Neural cell (in vitro differentiated cells): Measurements from ENCODE around the gene HSPB7. TPM values are rescaled to one million over a fixed set of nuclear protein-coding genes. Genes with fewer than 3 reads are reported as not detected.
A peak's percentile ranks its signal among the peaks of the same experiment; 100 is the strongest.

Source experiments
- H2AFZ ChIP-seq: fragments of 200-600, 300-800 bp; sonication (generic), shearing (Covaris generic); 2 replicates; pipeline ENCODE4 v1.6.0; 2014; ENCODE audit warnings: low read depth, mild to moderate bottlenecking, antibody characterized with exemption, low read length, moderate library complexity
- H3F3A ChIP-seq: fragments of 200-600 bp; shearing (Covaris generic); 2 replicates; pipeline ENCODE4 v1.6.1; 2016; ENCODE audit warnings: mild to moderate bottlenecking, moderate library complexity, mixed read lengths, antibody characterized with exemption, low read length; ENCODE audit not compliant: insufficient read depth, poor library complexity, severe bottlenecking
- H3K27ac ChIP-seq: fragments of 200-600, 300-800 bp; sonication (generic), shearing (Covaris generic); 2 replicates; pipeline ENCODE4 v1.5.1; 2014; ENCODE audit warnings: mild to moderate bottlenecking, low read length, moderate library complexity
- H3K27me3 ChIP-seq: fragments of 300-800, 200-600 bp; sonication (generic), shearing (Covaris generic); 2 replicates; pipeline ENCODE4 v1.6.0; 2014; ENCODE audit warnings: mild to moderate bottlenecking, low read depth, low read length, moderate library complexity; ENCODE audit not compliant: insufficient read depth
- H3K36me3 ChIP-seq: fragments of 300-800, 200-600 bp; sonication (generic), shearing (Covaris generic); 2 replicates; pipeline ENCODE4 v1.5.1; 2014; ENCODE audit warnings: mild to moderate bottlenecking, antibody characterized with exemption, low read length, moderate library complexity; ENCODE audit not compliant: insufficient read depth
- H3K4me2 ChIP-seq: fragments of 300-800, 200-600 bp; sonication (generic), shearing (Covaris generic); 2 replicates; pipeline ENCODE4 v1.6.0; 2014; ENCODE audit warnings: mild to moderate bottlenecking, low read length
- H3K4me3 ChIP-seq: fragments of 300-800, 200-600 bp; sonication (generic), shearing (Covaris generic); 2 replicates; pipeline ENCODE4 v1.5.1; 2014; ENCODE audit warnings: mild to moderate bottlenecking, low read length, moderate library complexity
- H3K79me2 ChIP-seq: fragments of 200-600 bp; shearing (Covaris generic); replicated peaks from 2 replicates; pipeline ENCODE4 v1.6.0; 2014; ENCODE audit warnings: mild to moderate bottlenecking, low read length, moderate library complexity; ENCODE audit not compliant: insufficient read depth
- H3K9ac ChIP-seq: fragments of 300-800, 200-600 bp; sonication (generic), shearing (Covaris generic); 2 replicates; pipeline ENCODE4 v1.6.1; 2016; ENCODE audit warnings: mild to moderate bottlenecking, low read length, mixed read lengths
- H3K9me2 ChIP-seq: fragments of 200-600 bp; shearing (Covaris generic); 2 replicates; pipeline ENCODE4 v1.6.1; 2016; ENCODE audit warnings: mild to moderate bottlenecking, low read length, mixed read lengths; ENCODE audit not compliant: insufficient read depth
- H3K9me3 ChIP-seq: fragments of 200-600, 300-800 bp; sonication (generic), shearing (Covaris generic); 2 replicates; pipeline ENCODE4 v1.6.1; 2016; ENCODE audit warnings: mild to moderate bottlenecking, mixed run types, low read length, moderate library complexity, mixed read lengths
- H4K20me1 ChIP-seq: fragments of 200-600 bp; shearing (Covaris generic); 2 replicates; pipeline ENCODE4 v1.6.1; 2016; ENCODE audit warnings: mild to moderate bottlenecking, mixed run types; ENCODE audit not compliant: insufficient read depth
- CTCF ChIP-seq: fragments of 450-650 bp; IDR thresholded peaks from 2 replicates; pipeline ENCODE4 v1.5.1; 2014; ENCODE audit warnings: antibody characterized with exemption, mild to moderate bottlenecking, moderate library complexity; ENCODE audit not compliant: poor library complexity, severe bottlenecking
- EP300 ChIP-seq: fragments of 450-650 bp; conservative IDR thresholded peaks from 2 replicates; pipeline ENCODE4 v1.6.1; 2014; ENCODE audit warnings: antibody characterized with exemption, mild to moderate bottlenecking, moderate library complexity; ENCODE audit not compliant: poor library complexity, severe bottlenecking
- EZH2 ChIP-seq: fragments of 200-600, 300-800 bp; shearing (Covaris generic), sonication (generic); IDR thresholded peaks from 2 replicates; pipeline ENCODE4 v1.6.1; 2014; ENCODE audit warnings: antibody characterized with exemption, low read length, borderline replicate concordance, mild to moderate bottlenecking; ENCODE audit not compliant: insufficient read depth, poor library complexity, severe bottlenecking
- MXI1 ChIP-seq: fragments of 450-650 bp; conservative IDR thresholded peaks from 2 replicates; pipeline ENCODE4 v1.6.1; 2014; ENCODE audit warnings: antibody characterized with exemption, mild to moderate bottlenecking; ENCODE audit not compliant: poor library complexity, severe bottlenecking
- POLR2AphosphoS5 ChIP-seq: IDR thresholded peaks from 2 replicates; pipeline ENCODE4 v1.6.1; 2012
- RAD21 ChIP-seq: fragments of 450-650 bp; conservative IDR thresholded peaks from 2 replicates; pipeline ENCODE4 v1.6.1; 2014; ENCODE audit warnings: antibody characterized with exemption, mild to moderate bottlenecking, moderate library complexity
- REST ChIP-seq: IDR thresholded peaks from 2 replicates; pipeline ENCODE4 v1.6.1; 2012; ENCODE audit warnings: borderline replicate concordance
- SMC3 ChIP-seq: fragments of 450-650 bp; conservative IDR thresholded peaks from 2 replicates; pipeline ENCODE4 v1.6.1; 2014; ENCODE audit warnings: antibody characterized with exemption, mild to moderate bottlenecking, moderate library complexity; ENCODE audit not compliant: poor library complexity
- TAF1 ChIP-seq: IDR thresholded peaks from 2 replicates; pipeline ENCODE4 v1.6.1; 2012; ENCODE audit warnings: low read depth
- polyA plus RNA-seq: library from polyadenylated mRNA; depleted of rRNA; stranded (reverse); fragments of >200 nt; gene quantifications from 2 replicates; pipeline ENCODE4 v1.2.3, GENCODE V29; 2014

Gene HSPB7
- polyA plus RNA-seq, 1 donor from 2014 or later: not detected

GRCh38 chr1:15975805-15976680, 41.8 kb downstream of the HSPB7 start, which contains the start of gene ZBTB17:
Gene ZBTB17 (minus strand): TSS chr1:15976101. CDS start chr1:15948495, 27,606 bp downstream.
- H3K9me3 ChIP-seq: no peaks in the 10 kb centered on the region
- no peaks in the 10 kb centered on the region for H3K9me2 ChIP-seq
- H3K4me2 ChIP-seq: peak within 1 kb of the TSS; percentile 99
- H3K36me3 ChIP-seq: peaks cover 12% of the 10 kb centered on the region
- peak within 1 kb of the TSS; percentile 96 for H3K9ac ChIP-seq
- H3F3A ChIP-seq: no peaks in the 10 kb centered on the region
- H3K27me3 ChIP-seq: no peaks in the 10 kb centered on the region
- H3K27ac ChIP-seq: peak within 1 kb of the TSS; percentile 95
- H3K4me3 ChIP-seq: peak within 1 kb of the TSS; percentile 73
- H4K20me1 ChIP-seq: no peaks in the 10 kb centered on the region
- TF ChIP-seq POLR2AphosphoS5: peak; percentile 96
- TF ChIP-seq RAD21: no peak
- peak; percentile 85 for TF ChIP-seq TAF1
- TF ChIP-seq EP300: peak; percentile 56
- no peak for TF ChIP-seq SMC3
- TF ChIP-seq CTCF: no peak
- peak; percentile 79 for TF ChIP-seq MXI1
- no peak for TF ChIP-seq EZH2
- TF ChIP-seq REST: no peak
- H3K79me2 ChIP-seq: peaks cover 29% of the 10 kb centered on the region
- H2AFZ ChIP-seq: peak within 1 kb of the TSS; percentile 92

GRCh38 chr1:15975358-15975804, 42.5 kb downstream of the HSPB7 start:
- Histone ChIP-seq H3K4me3 (peak overlapping the region; percentile 73), H3K36me3 (peaks cover 12% of the 10 kb centered on the region), H3K79me2 (peaks cover 29% of the 10 kb centered on the region), H3K27me3 (no peaks in the 10 kb centered on the region), H3K4me2 (peak overlapping the region; percentile 99), H3K9me3 (no peaks in the 10 kb centered on the region), H3F3A (no peaks in the 10 kb centered on the region), H2AFZ (peak overlapping the region; percentile 92), H3K9me2 (no peaks in the 10 kb centered on the region), H3K9ac (peak overlapping the region; percentile 96), H4K20me1 (no peaks in the 10 kb centered on the region), H3K27ac (peak overlapping the region; percentile 95)
- peak; percentile 58 for TF ChIP-seq SMC3
- TF ChIP-seq RAD21: peak; percentile 48
- peak; percentile 45 for TF ChIP-seq MXI1
- TF ChIP-seq REST: no peak
- peak; percentile 58 for TF ChIP-seq CTCF
